ENCODE measurements around the gene PROSER1. TPM values are rescaled to one million over a fixed set of nuclear protein-coding genes. Genes with fewer than 3 reads are reported as not detected.

The PROSER1 gene
- total RNA-seq, 3 donors from 2014 or later (not counting 1 experiment from before 2014, with no cell fraction given) = 58.6 to 70.2 (median 61.7) TPM

- no peaks in the 10 kb centered on the region for H3K27me3 Mint-ChIP-seq (ENCODE audit: low read depth in 2 of 2)
- H3K9me3 ChIP-seq (ENCODE audit: control insufficient read depth, insufficient read depth, low read length) = no peaks in the 10 kb centered on the region
- H3K4me1 ChIP-seq (ENCODE audit: control insufficient read depth, insufficient read depth, low read length) = no peaks in the 10 kb centered on the region
- H3K4me3 ChIP-seq (ENCODE audit: low read length) = no peak overlapping the region
- 92% methylated on average over 6 of the region's 6 CpGs for WGBS (ENCODE audit: insufficient coverage)
- H3K9me3 Mint-ChIP-seq = peaks cover 0 to 2% of the 10 kb centered on the region in 2 donors
- H3K27ac ChIP-seq (ENCODE audit: low read length) = no peak overlapping the region
- H3K4me1 Mint-ChIP-seq = peaks cover 27 to 31% of the 10 kb centered on the region in 2 donors
- ATAC-seq (no peak), DNase-seq (no peak)
- peaks cover 7% of the 10 kb centered on the region for H3K36me3 Mint-ChIP-seq
- H3K36me3 ChIP-seq (ENCODE audit: control insufficient read depth, insufficient read depth, low read length) = peaks cover 17% of the 10 kb centered on the region
- no peak overlapping the region for H3K4me3 Mint-ChIP-seq
- H3K27me3 ChIP-seq (ENCODE audit: control insufficient read depth, insufficient read depth, low read length) = no peaks in the 10 kb centered on the region
- intact Hi-C loops (cut with micrococcal nuclease) = loop anchor here (5.0 kb wide), 1 partner anchor 559 kb away; no protein-coding TSS in a partner anchor
- TF ChIP-seq CTCF (IDR thresholded peaks at IDR 0.05) = no peak
- H3K27ac Mint-ChIP-seq = no peak overlapping the region
Measured at GRCh38 chr13:39052944-39053343, 15.1 kb upstream of the PROSER1 start.

GRCh38 chr13:39051157-39051556 is 13.3 kb upstream of the PROSER1 start:
- H3K4me1 ChIP-seq (ENCODE audit: control insufficient read depth, insufficient read depth, low read length) = no peaks in the 10 kb centered on the region
- no peaks in the 10 kb centered on the region for H3K27me3 ChIP-seq (ENCODE audit: control insufficient read depth, insufficient read depth, low read length)
- H3K27me3 Mint-ChIP-seq (ENCODE audit: low read depth in 2 of 2) = no peaks in the 10 kb centered on the region
- WGBS (ENCODE audit: insufficient coverage) = 38% methylated on average over 1 of the region's 1 CpG
- H3K4me3 ChIP-seq (ENCODE audit: low read length) = no peak overlapping the region
- no peak for ATAC-seq
- H3K27ac ChIP-seq (ENCODE audit: low read length) = no peak overlapping the region
- H3K36me3 ChIP-seq (ENCODE audit: control insufficient read depth, insufficient read depth, low read length) = peaks cover 27% of the 10 kb centered on the region
- H3K27ac Mint-ChIP-seq = no peak overlapping the region
- H3K9me3 ChIP-seq (ENCODE audit: control insufficient read depth, insufficient read depth, low read length) = no peaks in the 10 kb centered on the region
- peaks cover 7% of the 10 kb centered on the region for H3K36me3 Mint-ChIP-seq
- H3K4me1 Mint-ChIP-seq = peaks cover 14 to 15% of the 10 kb centered on the region in 2 donors
- TF ChIP-seq CTCF (IDR thresholded peaks at IDR 0.05) = no peak
- DNase-seq = peak in 1 of 2 donors; percentile 54
- H3K4me3 Mint-ChIP-seq = no peak overlapping the region
- peaks cover 0 to 2% of the 10 kb centered on the region in 2 donors for H3K9me3 Mint-ChIP-seq
- intact Hi-C loops (cut with micrococcal nuclease) = loop anchor here (5.0 kb wide), 1 partner anchor 561 kb away; no protein-coding TSS in a partner anchor

DNA sequence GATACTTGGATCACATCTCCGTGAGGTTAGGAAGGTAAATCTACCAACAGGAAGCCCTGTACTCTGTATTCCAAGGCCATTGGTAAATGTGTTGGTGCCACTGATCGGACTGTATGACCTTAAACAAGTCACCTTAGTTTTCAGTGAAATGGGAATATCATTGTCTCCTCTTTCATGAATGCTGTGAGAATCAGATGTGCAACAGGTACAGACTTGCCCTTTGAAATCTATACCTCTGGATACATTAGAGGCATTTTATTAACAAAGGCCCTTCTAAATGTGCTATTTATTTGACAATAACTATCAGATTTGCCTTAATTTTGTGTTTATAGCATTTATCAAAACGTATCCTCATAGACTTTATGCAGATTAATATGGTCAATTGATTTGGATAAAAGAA is 11.4 kb upstream of the PROSER1 start:
- TF ChIP-seq CTCF (IDR thresholded peaks at IDR 0.05) = no peak
- Mint-ChIP-seq H3K4me1 (peaks cover 10 to 12% of the 10 kb centered on the region in 2 donors), H3K9me3 (no peaks in the 10 kb centered on the region), H3K27me3 (ENCODE audit: low read depth in 2 of 2) (no peaks in the 10 kb centered on the region), H3K27ac (no peak overlapping the region), H3K4me3 (no peak overlapping the region), H3K36me3 (peaks cover 7% of the 10 kb centered on the region)
- Histone ChIP-seq H3K27ac (ENCODE audit: low read length) (no peak overlapping the region), H3K4me3 (ENCODE audit: low read length) (no peak overlapping the region), H3K4me1 (ENCODE audit: control insufficient read depth, insufficient read depth, low read length) (no peaks in the 10 kb centered on the region), H3K9me3 (ENCODE audit: control insufficient read depth, insufficient read depth, low read length) (no peaks in the 10 kb centered on the region), H3K27me3 (ENCODE audit: control insufficient read depth, insufficient read depth, low read length) (no peaks in the 10 kb centered on the region), H3K36me3 (ENCODE audit: control insufficient read depth, insufficient read depth, low read length) (peaks cover 39% of the 10 kb centered on the region)
- ATAC-seq (no peak), DNase-seq (no peak)
- intact Hi-C loops (cut with micrococcal nuclease) = no loop called here
- 89% methylated on average over 2 of the region's 3 CpGs for WGBS (ENCODE audit: insufficient coverage)

DNA sequence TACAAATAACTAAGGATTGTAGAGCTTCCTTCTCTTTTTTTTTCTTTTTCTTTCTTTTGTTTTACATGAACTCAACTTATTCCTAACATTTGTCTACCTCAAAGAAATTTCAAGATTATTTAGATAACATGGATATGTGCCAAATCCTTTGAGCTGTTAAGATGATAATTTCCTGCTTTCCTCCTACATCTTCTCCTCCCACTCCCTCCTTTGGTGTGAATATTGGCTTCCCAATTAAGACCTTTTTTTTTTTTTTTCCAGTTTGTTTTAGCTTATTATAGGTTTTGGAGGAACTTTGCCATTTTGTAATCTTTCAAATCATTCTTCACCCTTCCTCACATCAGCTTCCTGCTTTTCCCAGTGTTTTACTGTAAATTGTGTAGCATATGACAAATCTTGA is 10.9 kb upstream of the PROSER1 start:
- no peak for ATAC-seq
- Mint-ChIP-seq H3K27ac (no peak overlapping the region), H3K9me3 (no peaks in the 10 kb centered on the region), H3K4me3 (no peak overlapping the region), H3K4me1 (peaks cover 6 to 7% of the 10 kb centered on the region in 2 donors), H3K36me3 (peaks cover 7% of the 10 kb centered on the region), H3K27me3 (ENCODE audit: low read depth in 2 of 2) (no peaks in the 10 kb centered on the region)
- Histone ChIP-seq H3K36me3 (ENCODE audit: control insufficient read depth, insufficient read depth, low read length) (peaks cover 42% of the 10 kb centered on the region), H3K4me3 (ENCODE audit: low read length) (no peak overlapping the region), H3K27me3 (ENCODE audit: control insufficient read depth, insufficient read depth, low read length) (no peaks in the 10 kb centered on the region), H3K27ac (ENCODE audit: low read length) (no peak overlapping the region), H3K9me3 (ENCODE audit: control insufficient read depth, insufficient read depth, low read length) (no peaks in the 10 kb centered on the region), H3K4me1 (ENCODE audit: control insufficient read depth, insufficient read depth, low read length) (no peaks in the 10 kb centered on the region)
- no peak for DNase-seq
- TF ChIP-seq CTCF (IDR thresholded peaks at IDR 0.05) = no peak
- intact Hi-C loops (cut with micrococcal nuclease) = no loop called here

Measured in natural killer cell (primary cell).